GM12801 (cell line): ENCODE data around the gene GUCY2F.

Experiments used
- TF ChIP-seq, protein P1 (sequence below): IDR thresholded peaks from one replicate; pipeline ENCODE4 v1.5.1; 2011; ENCODE audit warnings: control low read depth; ENCODE audit not compliant: insufficient read length; ENCODE audit errors: extremely low read depth

Gene GUCY2F

DNA sequence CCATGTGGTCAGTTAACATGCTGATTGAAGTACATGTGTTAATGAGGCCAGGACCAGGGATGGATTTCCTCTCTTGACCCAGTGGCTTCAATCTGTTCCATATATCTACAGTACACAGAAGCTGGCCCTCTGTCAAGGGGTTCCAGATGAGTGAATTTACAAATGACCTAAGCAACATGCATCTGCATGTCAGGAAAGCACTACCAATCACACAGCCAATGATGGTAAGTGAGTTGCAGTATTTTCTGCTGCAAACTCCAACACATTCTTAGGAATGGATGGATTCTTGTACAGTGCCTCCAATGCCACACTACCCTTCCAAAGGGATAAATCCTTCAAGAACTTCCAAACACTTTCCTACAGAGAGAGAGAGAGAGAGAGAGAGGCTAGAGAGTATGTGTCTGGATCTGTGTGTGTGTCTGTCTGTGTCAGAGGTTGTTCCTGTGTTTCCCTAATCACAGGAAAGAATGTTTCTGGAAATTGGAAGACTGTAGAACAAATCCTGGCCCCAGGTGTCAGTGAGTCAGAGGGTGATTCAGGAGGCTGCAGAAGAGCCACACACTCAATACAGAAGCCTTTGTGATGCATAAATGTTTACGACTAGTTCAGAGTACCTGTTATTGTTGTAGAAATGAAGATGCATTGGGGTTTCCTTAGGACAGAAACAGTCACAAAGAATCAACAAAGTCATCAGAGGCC is 107.5 kb downstream of the GUCY2F start:
- TF ChIP-seq, protein P1, sequence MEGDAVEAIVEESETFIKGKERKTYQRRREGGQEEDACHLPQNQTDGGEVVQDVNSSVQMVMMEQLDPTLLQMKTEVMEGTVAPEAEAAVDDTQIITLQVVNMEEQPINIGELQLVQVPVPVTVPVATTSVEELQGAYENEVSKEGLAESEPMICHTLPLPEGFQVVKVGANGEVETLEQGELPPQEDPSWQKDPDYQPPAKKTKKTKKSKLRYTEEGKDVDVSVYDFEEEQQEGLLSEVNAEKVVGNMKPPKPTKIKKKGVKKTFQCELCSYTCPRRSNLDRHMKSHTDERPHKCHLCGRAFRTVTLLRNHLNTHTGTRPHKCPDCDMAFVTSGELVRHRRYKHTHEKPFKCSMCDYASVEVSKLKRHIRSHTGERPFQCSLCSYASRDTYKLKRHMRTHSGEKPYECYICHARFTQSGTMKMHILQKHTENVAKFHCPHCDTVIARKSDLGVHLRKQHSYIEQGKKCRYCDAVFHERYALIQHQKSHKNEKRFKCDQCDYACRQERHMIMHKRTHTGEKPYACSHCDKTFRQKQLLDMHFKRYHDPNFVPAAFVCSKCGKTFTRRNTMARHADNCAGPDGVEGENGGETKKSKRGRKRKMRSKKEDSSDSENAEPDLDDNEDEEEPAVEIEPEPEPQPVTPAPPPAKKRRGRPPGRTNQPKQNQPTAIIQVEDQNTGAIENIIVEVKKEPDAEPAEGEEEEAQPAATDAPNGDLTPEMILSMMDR = no peak

- TF ChIP-seq, protein P1 = no peak
These were observed 108.4 kb downstream of the GUCY2F start for GRCh38 chrX:109373468-109373867.

DNA sequence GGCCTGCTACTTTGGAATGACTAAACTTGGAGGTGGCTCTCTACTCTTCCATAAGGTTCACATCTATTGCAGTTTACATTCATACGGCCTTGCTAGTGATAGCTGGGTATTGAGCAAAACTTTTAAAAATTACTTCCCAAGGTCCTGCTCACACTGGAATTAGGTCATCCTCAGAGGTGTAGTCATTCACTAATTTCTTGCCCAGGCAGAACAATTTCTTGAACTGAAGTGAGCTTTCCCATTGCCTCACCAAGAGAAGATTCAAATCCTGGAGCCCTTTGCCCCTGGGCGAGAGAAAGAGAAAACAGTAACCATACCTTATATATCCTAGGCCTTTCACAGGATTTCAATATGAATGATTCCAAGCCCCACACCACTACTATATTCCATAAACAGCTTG is 109.2 kb downstream of the GUCY2F start:
- TF ChIP-seq, protein P1 = no peak

DNA sequence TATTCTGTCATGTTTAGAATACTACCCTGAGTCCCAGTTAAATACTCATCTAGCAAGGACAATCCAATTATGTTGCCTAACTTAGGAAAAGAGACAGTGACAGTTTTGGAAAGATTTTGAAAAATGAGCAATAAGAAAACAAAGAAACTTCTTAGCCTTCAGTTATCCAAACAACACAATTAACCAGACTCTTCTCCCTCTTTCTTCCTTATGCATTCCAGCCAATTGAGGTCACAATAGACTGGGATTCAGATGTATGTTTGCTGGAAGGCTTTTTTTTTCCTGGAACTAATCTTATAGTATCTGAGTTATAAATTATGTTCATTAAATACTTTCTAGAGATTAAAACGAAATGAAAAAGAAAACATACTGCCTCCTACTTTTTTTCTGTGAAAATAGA is 109.6 kb downstream of the GUCY2F start:
- TF ChIP-seq, protein P1 = no peak

DNA sequence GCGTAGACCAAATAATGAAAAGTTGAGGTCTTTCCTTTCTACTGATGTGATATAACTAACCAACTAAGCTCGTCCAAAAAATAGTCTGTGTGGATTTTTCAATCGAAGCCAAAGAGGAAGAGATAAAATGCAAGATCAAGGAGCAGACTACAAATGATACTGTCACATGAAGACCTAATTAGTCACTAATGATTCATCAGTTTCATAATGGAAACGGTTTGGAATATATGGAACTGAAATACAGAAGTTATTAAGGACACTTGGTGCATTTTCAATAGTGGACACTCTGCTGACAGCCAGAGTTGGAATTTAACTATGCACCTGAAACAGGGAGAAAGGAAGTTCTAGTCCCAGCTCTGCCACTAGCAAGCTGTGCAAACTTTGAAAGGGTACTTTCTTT is 119.8 kb downstream of the GUCY2F start:
- TF ChIP-seq, protein P1 = no peak

GRCh38 chrX:109360301-109360700 is 121.6 kb downstream of the GUCY2F start:
- TF ChIP-seq, protein P1 = no peak

DNA sequence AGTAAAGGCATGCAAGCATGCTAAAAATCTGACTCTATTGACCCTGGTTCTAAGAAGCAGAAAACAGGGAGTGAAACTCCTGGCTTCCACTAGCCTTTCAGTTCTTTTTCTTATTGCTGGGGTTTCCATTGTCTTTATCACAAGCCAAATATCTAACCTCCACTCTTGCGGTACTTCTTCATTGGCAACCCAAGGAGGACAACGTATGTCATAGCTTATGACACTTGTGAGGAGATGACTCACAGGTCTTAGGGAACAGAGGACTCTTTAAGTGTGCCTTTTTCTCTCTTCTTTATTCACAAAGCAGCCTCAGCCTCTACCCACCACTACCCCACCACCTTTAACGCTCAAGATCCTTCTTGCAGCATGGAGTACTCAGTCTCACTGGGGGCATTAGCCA is 124.2 kb downstream of the GUCY2F start:
- TF ChIP-seq, protein P1 = no peak
